GM19025 (cell line): Measurements from ENCODE around the gene SYT13.

Experiments
- ATAC-seq: cut with Tn5 transposase; IDR thresholded peaks from one replicate; pipeline ENCODE4 v1.9.1; 2021; ENCODE audit warnings: mild to moderate bottlenecking, low read depth, moderate library complexity; ENCODE audit not compliant: unreplicated experiment

Gene SYT13

DNA sequence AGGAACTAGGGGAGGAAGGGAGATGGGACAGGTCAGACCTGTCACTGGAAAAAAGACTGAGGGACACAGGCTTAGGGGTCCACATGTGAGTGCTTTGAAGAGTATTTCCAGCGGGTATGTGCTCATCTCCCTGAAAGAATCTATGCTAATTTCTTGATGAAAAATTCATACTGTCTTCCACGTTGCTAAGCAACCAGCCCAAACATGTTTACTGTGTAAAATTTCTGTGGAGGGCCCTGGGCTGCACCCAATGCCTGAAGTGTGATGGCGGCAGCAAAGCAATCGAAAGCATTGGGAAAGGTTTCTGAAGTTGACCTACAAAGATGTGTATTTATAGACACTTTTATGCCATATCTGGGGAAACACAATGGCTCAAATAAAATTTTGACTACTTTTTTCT lies 7.4 kb downstream of the SYT13 start:
- no peak for ATAC-seq

DNA sequence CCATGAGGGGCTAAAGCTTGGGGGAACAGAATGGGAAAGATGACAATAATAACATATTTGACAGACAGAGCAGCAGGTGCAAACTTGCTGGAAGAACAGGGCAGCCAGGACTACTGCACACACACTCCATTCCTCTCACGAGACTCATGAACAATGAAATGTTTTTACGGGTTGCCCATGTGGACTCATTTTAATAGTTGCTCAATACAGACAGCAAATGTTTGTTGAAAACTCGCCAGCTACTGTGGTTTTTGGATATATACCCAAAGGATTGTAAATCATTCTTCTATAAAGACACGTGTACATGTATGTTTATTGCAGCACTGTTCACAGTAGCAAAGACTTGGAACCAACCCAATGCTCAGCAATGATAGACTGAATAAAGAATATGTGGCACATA lies 10.3 kb downstream of the SYT13 start:
- no peak for ATAC-seq

- no peak for ATAC-seq
Measured at GRCh38 chr11:45274206-45274605, 11.9 kb downstream of the SYT13 start.

GRCh38 chr11:45273509-45273908 lies 12.6 kb downstream of the SYT13 start:
- no peak for ATAC-seq

GRCh38 chr11:45272701-45273100 lies 13.4 kb downstream of the SYT13 start:
- ATAC-seq = no peak

DNA sequence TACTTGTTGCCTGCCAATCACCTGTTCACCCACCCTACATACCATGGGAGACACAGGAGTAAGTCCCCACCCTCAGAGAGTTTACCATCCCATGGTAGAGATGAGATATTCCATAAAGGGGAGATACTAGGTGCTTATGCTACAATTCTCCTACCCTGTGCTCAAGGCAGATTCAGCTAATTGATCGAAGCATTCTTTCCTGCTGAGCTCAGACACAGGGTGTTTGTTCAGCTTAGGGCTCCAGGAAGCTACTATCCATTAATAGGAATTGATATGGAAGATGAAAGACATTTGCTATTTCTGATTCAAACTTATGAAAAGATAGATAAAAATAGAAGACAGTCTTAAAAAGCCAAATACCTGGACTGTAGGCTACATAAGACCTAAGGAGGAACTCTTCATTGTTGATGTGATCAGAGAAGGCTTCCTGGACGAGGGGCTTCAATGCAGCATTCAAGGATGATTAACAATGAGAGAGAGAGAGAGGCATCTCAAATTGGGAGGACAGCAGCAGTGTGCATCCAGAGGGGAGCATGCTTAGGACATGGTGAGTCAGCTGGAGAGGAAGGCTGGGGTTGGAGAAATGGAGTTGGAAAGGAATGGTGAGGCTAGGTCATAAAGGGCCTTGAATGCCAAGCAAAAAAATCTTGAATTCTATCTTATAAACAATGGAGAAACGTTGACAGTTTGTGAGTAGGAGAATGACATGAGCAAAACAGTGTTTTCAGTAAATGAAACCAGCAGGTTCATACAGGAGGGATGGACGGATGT lies 15.0 kb downstream of the SYT13 start:
- ATAC-seq = no peak

GRCh38 chr11:45269678-45270077 lies 16.5 kb downstream of the SYT13 start:
- no peak for ATAC-seq

GRCh38 chr11:45267652-45268299 lies 18.4 kb downstream of the SYT13 start:
- ATAC-seq = no peak

- no peak for ATAC-seq
Measured at GRCh38 chr11:45267052-45267451, 19.1 kb downstream of the SYT13 start.

- no peak for ATAC-seq
Measured at GRCh38 chr11:45266676-45267020, 19.5 kb downstream of the SYT13 start.

GRCh38 chr11:45265969-45266675 lies 20.0 kb downstream of the SYT13 start:
- ATAC-seq = no peak

DNA sequence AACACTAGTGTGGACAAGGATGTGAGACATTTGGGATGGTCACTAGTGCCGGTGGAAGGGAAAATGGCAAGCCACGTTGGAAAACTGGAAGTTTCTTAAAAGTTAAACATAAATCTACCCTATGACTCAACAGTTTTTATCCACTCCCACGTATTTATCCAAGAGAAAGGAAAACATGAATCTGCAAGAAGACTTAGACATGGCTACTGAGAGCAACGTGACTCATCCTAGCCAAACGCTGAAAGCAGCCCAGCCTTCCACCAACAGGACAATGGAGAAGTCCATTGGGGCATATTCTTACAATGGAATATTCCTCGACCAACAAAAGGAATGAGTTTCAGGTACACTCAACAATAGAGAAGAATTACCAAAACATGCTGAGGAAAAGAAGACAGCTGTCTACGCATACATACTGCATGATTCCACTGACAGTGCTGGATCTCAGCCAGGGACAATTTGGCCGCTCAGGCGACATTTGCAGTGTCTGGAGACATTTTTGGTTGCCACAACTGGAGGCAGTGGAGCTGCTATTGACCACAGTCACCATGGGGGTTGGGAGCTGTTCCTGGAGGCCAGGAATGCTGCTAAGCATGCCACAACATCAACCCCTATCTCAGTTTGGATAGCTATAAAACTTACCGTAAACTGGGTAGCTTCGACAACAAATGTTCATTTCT lies 21.2 kb downstream of the SYT13 start:
- no peak for ATAC-seq

DNA sequence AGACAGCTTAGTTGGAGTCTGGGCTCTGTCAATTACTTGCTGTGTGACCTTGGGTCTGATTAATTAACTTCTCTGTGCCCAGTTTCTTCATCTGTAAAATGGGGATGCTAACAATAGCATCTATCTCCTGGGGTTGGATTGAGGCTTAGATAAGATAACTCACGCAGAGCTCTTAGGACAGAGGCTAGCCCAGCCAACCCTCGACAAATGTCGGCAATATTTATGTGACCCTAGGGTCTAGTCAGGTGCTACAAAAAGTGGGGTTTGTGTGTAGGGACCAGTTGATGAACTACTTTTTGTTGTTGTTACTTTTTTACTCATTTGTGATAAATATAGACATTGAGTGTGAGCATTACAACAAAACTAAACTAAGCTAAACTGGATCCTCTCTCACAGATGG lies 22.4 kb downstream of the SYT13 start:
- ATAC-seq = no peak

DNA sequence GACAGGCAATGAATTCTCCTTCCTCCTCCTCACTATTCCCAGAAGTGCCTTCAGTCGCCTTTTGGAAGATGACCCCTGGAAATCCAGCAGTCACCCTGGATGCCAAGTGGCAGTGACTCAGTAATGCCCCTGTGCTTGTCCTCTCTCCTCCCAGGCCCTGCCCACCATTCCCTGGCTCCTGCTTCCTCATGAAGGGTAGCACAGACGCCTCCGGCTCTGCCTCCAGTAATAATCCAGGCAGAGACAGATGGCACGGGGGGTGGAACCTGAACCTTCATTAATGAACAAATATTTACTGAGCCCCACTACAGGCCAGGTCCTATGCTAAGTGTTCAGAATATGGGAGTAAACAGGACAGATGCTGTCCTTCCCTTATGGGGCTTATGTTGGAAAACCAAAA lies 23.2 kb downstream of the SYT13 start:
- ATAC-seq = no peak

DNA sequence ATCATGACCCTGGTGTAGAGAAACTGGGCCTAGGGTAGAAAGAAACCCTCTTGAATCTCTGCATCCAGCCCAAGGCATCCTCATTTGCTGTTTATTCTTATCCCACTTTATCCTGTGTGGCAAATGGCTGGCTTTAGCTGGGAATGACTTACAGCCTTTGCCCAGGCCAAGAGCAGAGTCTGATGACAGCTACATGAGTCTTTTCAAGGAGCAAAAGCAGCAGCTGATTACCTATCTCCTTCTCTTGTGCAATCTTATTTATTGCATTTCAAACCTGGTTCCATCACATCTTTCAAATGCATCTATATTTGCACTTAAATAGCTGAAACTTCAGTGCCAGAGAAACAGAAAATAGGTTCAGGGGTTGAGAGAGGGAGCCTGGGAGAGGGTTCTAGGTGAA lies 26.1 kb downstream of the SYT13 start:
- ATAC-seq = no peak

DNA sequence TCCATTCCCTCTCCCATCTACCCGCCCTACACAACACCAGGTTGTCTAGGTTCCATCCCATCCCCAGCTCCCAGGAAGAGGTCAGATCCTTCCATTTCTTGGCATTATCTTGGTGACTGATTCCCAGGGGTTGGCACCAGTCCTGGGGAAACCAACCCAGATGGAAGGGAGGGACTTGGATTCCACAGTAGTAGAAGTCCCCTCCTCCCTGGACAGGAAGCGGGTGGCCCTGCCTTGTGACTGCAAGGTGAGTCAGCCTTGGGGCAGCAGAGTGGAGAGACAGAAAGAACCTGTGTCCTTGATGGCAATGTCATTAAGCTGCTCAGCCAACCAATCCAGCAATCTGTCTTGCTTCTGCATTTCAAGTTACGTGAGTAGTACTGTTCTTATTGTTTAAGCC lies 26.5 kb downstream of the SYT13 start:
- no peak for ATAC-seq

DNA sequence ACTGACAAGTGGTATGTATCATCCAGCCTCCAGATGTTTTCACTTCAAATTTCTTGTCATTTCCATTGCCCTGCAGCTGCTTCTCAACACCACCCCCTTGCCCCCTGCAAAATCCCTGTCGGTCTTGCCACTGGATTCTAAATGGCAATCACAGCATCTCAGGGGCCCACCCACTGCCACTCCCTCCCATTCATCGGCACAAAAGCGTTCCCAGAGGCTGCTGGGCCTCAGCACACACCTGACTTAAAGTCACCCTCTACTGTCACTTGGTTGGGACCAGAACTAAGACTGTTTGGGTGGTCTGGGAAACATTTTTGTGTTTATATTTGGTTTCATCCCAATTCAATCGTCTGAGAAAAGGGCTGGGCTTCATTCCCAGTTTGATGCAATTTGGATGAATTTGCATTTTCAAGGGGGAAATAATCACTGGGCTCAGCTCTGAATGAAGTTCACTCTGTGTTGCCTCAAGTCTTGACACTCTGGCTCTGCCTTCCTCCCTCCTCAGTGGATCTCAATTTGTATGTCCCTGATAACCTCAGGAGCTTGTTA lies 27.1 kb downstream of the SYT13 start:
- ATAC-seq = no peak

GRCh38 chr11:45254070-45254469 lies 32.1 kb downstream of the SYT13 start:
- no peak for ATAC-seq

- ATAC-seq = no peak
Measured at GRCh38 chr11:45253640-45254039, 32.5 kb downstream of the SYT13 start.

GRCh38 chr11:45252877-45253276 lies 33.3 kb downstream of the SYT13 start:
- ATAC-seq = no peak
